ENCODE data around the gene NFATC4.
A peak's percentile ranks its signal among the peaks of the same experiment; 100 is the strongest.

Gene NFATC4

GRCh38 chr14:24394275-24394674 is 26.3 kb downstream of the NFATC4 start:
- peaks cover 2% of the 10 kb centered on the region for H3K4me1 Mint-ChIP-seq
- no peak for DNase-seq
- peaks cover 63% of the 10 kb centered on the region for H3K27me3 Mint-ChIP-seq
- CTCF ChIA-PET: no interaction called here
- no peaks in the 10 kb centered on the region for H3K9me3 Mint-ChIP-seq
- no peak overlapping the region for H3K4me3 Mint-ChIP-seq
- H3K36me3 Mint-ChIP-seq: no peaks in the 10 kb centered on the region
- no peak overlapping the region for H3K27ac Mint-ChIP-seq

GRCh38 chr14:24395609-24396582 is 27.9 kb downstream of the NFATC4 start:
- H3K4me1 Mint-ChIP-seq: peaks cover 8% of the 10 kb centered on the region

GRCh38 chr14:24397639-24398292 is 29.8 kb downstream of the NFATC4 start:
- no peaks in the 10 kb centered on the region for H3K36me3 Mint-ChIP-seq
- H3K4me3 Mint-ChIP-seq: no peak overlapping the region
- DNase-seq: no peak
- peaks cover 73% of the 10 kb centered on the region for H3K27me3 Mint-ChIP-seq
- no peak overlapping the region for H3K27ac Mint-ChIP-seq
- H3K4me1 Mint-ChIP-seq: peaks cover 8% of the 10 kb centered on the region
- H3K9me3 Mint-ChIP-seq: no peaks in the 10 kb centered on the region
- CTCF ChIA-PET: interaction anchor here (0.8 to 1.2 kb wide), 2 partner anchors 32 to 39 kb away, joined by 3 read pairs; no protein-coding TSS in a partner anchor

More at GRCh38 chr14:24395609-24396582, 27.9 kb downstream of the NFATC4 start:
- Mint-ChIP-seq H3K27ac (no peak overlapping the region), H3K36me3 (no peaks in the 10 kb centered on the region), H3K9me3 (no peaks in the 10 kb centered on the region), H3K4me3 (no peak overlapping the region), H3K27me3 (peaks cover 68% of the 10 kb centered on the region)
- CTCF ChIA-PET: interaction anchor here (0.9 to 1.3 kb wide), 3 partner anchors 14 to 62 kb away, joined by 3 to 4 read pairs (median 3); no protein-coding TSS in a partner anchor
- no peak for DNase-seq

GRCh38 chr14:24398293-24398652 is 30.3 kb downstream of the NFATC4 start:
- H3K9me3 Mint-ChIP-seq: no peaks in the 10 kb centered on the region
- H3K4me3 Mint-ChIP-seq: no peak overlapping the region
- no peak for DNase-seq
- H3K4me1 Mint-ChIP-seq: peaks cover 8% of the 10 kb centered on the region
- no peaks in the 10 kb centered on the region for H3K36me3 Mint-ChIP-seq
- no peak overlapping the region for H3K27ac Mint-ChIP-seq
- CTCF ChIA-PET: interaction anchor here (0.8 to 1.8 kb wide), 3 partner anchors 11 to 39 kb away, joined by 3 to 8 read pairs (median 3); no protein-coding TSS in a partner anchor
- H3K27me3 Mint-ChIP-seq: peaks cover 70% of the 10 kb centered on the region

- peaks cover 73% of the 10 kb centered on the region for H3K27me3 Mint-ChIP-seq
- CTCF ChIA-PET: interaction anchor here (0.8 to 1.8 kb wide), 3 partner anchors 10 to 38 kb away, joined by 3 to 8 read pairs (median 3); no protein-coding TSS in a partner anchor
- no peaks in the 10 kb centered on the region for H3K9me3 Mint-ChIP-seq
- H3K36me3 Mint-ChIP-seq: no peaks in the 10 kb centered on the region
- peak; percentile 65 for DNase-seq
- H3K4me3 Mint-ChIP-seq: peak within 1 kb of the TSS; percentile 44
- peaks cover 8% of the 10 kb centered on the region for H3K4me1 Mint-ChIP-seq
- H3K27ac Mint-ChIP-seq: no peak within 1 kb of the TSS
Measured at GRCh38 chr14:24398653-24399446, 30.9 kb downstream of the NFATC4 start, which contains the start of gene NYNRIN. NYNRIN (plus strand) TSS chr14:24399003; CDS start chr14:24399247, 244 bp downstream.

- peak overlapping the region; percentile 44 for H3K4me3 Mint-ChIP-seq
- CTCF ChIA-PET: interaction anchor here (1.1 to 1.8 kb wide), 2 partner anchors 10 to 31 kb away, joined by 3 to 8 read pairs; no protein-coding TSS in a partner anchor
- no peaks in the 10 kb centered on the region for H3K9me3 Mint-ChIP-seq
- no peak for DNase-seq
- peaks cover 77% of the 10 kb centered on the region for H3K27me3 Mint-ChIP-seq
- H3K4me1 Mint-ChIP-seq: peaks cover 8% of the 10 kb centered on the region
- H3K27ac Mint-ChIP-seq: no peak overlapping the region
- H3K36me3 Mint-ChIP-seq: no peaks in the 10 kb centered on the region
Measured at GRCh38 chr14:24399447-24399822, 31.5 kb downstream of the NFATC4 start.

GRCh38 chr14:24399999-24400718 is 32.2 kb downstream of the NFATC4 start:
- H3K36me3 Mint-ChIP-seq: no peaks in the 10 kb centered on the region
- peaks cover 83% of the 10 kb centered on the region for H3K27me3 Mint-ChIP-seq
- no peaks in the 10 kb centered on the region for H3K9me3 Mint-ChIP-seq
- CTCF ChIA-PET: interaction anchor here (1.8 kb wide), 1 partner anchor 31 kb away, joined by 8 read pairs; no protein-coding TSS in a partner anchor
- peak overlapping the region; percentile 44 for H3K4me3 Mint-ChIP-seq
- DNase-seq: no peak
- H3K27ac Mint-ChIP-seq: no peak overlapping the region
- H3K4me1 Mint-ChIP-seq: peaks cover 8% of the 10 kb centered on the region

GRCh38 chr14:24401810-24402702 is 34.1 kb downstream of the NFATC4 start:
- H3K4me1 Mint-ChIP-seq: peaks cover 8% of the 10 kb centered on the region
- H3K9me3 Mint-ChIP-seq: no peaks in the 10 kb centered on the region
- no peak overlapping the region for H3K4me3 Mint-ChIP-seq
- H3K27me3 Mint-ChIP-seq: peaks cover 74% of the 10 kb centered on the region
- no peak overlapping the region for H3K27ac Mint-ChIP-seq
- DNase-seq: no peak
- no peaks in the 10 kb centered on the region for H3K36me3 Mint-ChIP-seq
- CTCF ChIA-PET: interaction anchor here (0.6 to 0.9 kb wide), 2 partner anchors 7 to 213 kb away, joined by 3 read pairs; no protein-coding TSS in a partner anchor

- H3K9me3 Mint-ChIP-seq: no peaks in the 10 kb centered on the region
- H3K4me1 Mint-ChIP-seq: peaks cover 8% of the 10 kb centered on the region
- CTCF ChIA-PET: no interaction called here
- no peak overlapping the region for H3K4me3 Mint-ChIP-seq
- DNase-seq: no peak
- H3K27me3 Mint-ChIP-seq: peaks cover 71% of the 10 kb centered on the region
- H3K27ac Mint-ChIP-seq: no peak overlapping the region
- no peaks in the 10 kb centered on the region for H3K36me3 Mint-ChIP-seq
Measured at GRCh38 chr14:24403294-24403998, 35.5 kb downstream of the NFATC4 start.

GRCh38 chr14:24404814-24405213 is 36.8 kb downstream of the NFATC4 start:
- Mint-ChIP-seq H3K27ac (no peak overlapping the region), H3K36me3 (no peaks in the 10 kb centered on the region), H3K9me3 (no peaks in the 10 kb centered on the region), H3K4me1 (peaks cover 2% of the 10 kb centered on the region), H3K4me3 (no peak overlapping the region), H3K27me3 (peaks cover 73% of the 10 kb centered on the region)
- CTCF ChIA-PET: interaction anchor here (0.6 to 1.0 kb wide), 3 partner anchors 10 to 46 kb away, joined by 3 to 5 read pairs (median 3); no protein-coding TSS in a partner anchor
- no peak for DNase-seq

- Mint-ChIP-seq H3K4me1 (no peaks in the 10 kb centered on the region), H3K9me3 (no peaks in the 10 kb centered on the region), H3K27me3 (peaks cover 69% of the 10 kb centered on the region), H3K27ac (no peak overlapping the region), H3K4me3 (no peak overlapping the region), H3K36me3 (no peaks in the 10 kb centered on the region)
- no peak for DNase-seq
- CTCF ChIA-PET: interaction anchor here (1.2 to 1.3 kb wide), 2 partner anchors 25 to 73 kb away, joined by 3 read pairs; no protein-coding TSS in a partner anchor
Measured at GRCh38 chr14:24406416-24406815, 38.4 kb downstream of the NFATC4 start.

All from activated naive CD4-positive, alpha-beta T cell treated with anti-CD3 and anti-CD28 coated beads, Interleukin-2, amount 10 ng/mL, durations not matched to agents 7 days and 5 days (primary cell).